GM12872 (cell line): ENCODE data around the gene MIPEP.

Source experiments
- TF ChIP-seq, protein P1 (sequence below): IDR thresholded peaks from 3 replicates; pipeline ENCODE4 v1.5.1; 2011; ENCODE audit warnings: low read depth, mild to moderate bottlenecking, low read length, moderate library complexity; ENCODE audit not compliant: insufficient read depth

Gene MIPEP

DNA sequence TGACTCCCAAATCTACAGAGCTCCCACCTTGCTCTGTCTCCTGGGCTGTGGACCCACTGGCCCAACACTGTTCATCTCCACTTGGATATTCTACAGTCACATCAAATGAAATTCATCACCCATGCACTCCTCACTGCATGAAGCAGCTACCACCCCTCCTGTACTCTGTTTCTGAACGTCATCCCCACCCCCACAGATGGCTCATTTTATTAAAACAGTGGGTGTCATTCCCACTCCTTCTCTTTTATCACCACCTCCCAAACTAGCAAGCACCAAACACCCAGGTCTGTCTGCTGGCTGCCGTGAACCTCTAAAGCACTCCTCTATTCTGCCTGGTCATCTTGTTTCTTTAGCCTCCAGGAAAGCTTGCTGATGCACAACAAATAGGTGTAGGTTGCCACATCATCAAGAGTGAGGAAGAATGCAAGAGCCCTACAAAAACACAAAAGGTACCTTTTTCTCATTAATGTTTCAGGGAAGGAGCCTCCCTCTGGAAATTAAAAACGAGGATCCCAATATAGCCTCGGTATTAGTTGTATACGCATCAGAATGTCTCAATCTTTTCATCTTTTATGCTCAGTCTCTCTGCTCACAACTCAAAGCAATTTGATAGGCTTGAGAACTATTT, 91.8 kb downstream of the MIPEP start:
- TF ChIP-seq, protein P1, sequence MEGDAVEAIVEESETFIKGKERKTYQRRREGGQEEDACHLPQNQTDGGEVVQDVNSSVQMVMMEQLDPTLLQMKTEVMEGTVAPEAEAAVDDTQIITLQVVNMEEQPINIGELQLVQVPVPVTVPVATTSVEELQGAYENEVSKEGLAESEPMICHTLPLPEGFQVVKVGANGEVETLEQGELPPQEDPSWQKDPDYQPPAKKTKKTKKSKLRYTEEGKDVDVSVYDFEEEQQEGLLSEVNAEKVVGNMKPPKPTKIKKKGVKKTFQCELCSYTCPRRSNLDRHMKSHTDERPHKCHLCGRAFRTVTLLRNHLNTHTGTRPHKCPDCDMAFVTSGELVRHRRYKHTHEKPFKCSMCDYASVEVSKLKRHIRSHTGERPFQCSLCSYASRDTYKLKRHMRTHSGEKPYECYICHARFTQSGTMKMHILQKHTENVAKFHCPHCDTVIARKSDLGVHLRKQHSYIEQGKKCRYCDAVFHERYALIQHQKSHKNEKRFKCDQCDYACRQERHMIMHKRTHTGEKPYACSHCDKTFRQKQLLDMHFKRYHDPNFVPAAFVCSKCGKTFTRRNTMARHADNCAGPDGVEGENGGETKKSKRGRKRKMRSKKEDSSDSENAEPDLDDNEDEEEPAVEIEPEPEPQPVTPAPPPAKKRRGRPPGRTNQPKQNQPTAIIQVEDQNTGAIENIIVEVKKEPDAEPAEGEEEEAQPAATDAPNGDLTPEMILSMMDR: no peak

DNA sequence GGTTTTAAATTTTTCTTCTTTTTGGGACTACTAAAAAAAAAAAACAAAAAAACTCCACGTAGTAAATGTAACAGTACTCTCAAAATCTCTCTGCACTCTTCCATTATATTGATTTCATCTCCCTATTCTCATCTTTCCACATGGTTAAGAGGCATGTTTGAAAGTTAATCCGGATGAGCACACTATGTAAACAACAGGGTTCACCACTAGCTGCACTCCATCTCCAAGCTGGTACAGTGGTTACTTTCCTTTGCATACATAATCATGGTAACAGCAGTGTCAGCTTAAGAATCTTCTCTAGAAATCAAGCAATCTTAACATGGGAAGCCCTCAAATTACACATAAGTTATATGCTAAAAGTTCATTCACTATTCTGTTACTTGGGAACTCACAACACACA, 92.6 kb downstream of the MIPEP start:
- TF ChIP-seq, protein P1: no peak

DNA sequence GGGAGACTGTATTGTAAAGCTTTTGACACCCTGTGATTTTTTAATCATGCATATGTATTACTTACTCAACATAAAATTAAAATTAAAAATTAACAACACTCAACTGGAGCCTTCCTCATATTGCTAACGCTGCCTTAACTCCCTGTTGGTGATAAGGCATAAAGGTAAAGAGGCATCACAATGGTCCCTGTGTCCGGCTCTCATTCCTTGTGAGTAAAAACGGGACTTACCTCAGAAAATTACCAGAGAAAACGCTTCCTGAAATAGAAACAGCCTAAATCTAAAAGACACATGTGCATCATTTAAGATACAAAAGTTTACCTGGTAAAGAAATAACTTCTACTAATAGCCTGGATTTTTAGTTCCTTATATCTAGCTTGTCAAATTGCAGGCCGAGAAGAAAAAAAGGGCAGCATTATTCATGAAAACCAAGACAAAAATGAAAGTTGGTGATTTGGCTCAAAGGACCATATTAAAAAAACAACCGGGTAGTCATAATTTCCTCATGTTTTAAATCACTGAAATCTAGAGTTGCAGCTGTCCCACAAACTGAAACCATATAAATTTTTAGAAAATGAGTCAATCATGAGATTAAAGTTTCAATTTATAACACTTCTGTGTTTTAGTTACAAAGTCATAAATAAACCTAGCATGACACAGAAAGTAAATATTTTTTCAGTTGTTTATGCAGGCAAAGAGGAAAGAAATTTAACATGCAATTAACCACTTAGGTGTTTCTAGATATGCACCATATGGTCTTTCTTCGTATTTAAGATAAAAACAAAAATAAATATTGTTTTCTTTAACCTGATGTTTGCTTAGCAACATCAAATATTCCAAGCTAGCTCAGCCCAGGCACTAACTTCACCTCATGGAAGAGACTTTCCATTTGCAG, 94.7 kb downstream of the MIPEP start:
- TF ChIP-seq, protein P1: no peak

DNA sequence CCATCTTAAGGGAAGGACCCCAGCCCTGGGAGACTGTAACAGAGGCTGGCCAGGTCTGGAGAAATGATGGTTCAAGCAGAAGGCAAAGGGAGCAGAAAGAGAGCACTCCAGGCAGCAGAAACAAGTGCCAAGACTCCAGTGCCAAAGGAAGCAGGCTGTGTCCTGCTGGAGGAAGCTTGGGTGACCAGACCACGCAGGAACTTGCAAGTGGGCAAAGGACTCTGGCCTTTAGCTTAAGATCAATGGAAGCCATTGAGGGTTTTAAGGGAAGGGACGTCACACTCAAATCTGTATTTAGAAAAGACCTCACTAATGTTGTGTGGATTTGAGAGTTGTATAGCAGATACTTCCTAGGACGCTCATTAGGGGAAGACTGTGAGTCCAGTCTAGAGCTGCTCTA, 95.5 kb downstream of the MIPEP start:
- TF ChIP-seq, protein P1: no peak

DNA sequence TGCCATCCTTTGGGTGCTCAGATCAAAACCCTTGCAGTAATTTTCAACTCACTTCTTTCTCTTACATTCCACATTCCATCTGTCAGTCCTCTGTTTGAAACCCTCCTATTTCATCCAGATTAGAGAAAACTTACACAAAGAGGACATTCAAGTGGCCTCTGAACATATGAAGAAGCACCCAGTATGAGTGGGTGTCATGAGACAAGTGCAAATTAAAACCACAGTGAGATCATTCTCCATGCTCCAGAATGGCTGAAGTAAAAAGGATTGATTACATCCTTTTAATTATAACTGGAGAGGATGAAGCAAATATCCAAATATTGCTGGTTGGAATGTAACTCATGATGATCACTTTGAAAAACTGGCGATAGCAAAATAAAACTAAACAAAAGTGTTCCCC, 96.5 kb downstream of the MIPEP start:
- TF ChIP-seq, protein P1: no peak

DNA sequence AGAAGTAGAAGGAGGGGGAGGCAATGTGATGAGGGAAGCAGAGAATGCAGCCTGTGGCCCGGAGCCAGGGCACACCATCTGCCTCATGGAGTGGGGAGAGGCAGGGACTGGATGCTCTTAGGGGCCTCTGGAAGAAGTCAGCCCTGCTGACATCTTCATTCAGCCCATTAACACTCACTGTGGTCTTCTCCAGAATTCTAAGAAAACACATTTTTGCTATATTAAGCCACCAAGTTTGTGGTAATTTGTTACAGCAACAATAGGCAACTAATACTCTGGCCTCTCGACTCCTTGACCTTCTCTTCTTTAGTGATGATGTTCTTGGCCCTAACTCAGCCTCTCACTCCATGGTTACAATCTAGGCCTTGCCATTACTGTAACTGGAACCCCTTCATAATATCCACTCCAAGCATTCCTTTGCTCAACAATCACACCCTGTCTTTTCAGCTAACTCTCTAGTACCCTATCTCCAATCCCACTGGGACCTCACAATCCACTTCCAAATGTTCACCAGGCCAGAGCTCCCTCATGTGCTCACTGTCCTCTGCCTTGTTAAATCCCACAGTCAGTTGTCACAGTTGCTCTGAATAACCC, 98.5 kb downstream of the MIPEP start:
- TF ChIP-seq, protein P1: no peak

DNA sequence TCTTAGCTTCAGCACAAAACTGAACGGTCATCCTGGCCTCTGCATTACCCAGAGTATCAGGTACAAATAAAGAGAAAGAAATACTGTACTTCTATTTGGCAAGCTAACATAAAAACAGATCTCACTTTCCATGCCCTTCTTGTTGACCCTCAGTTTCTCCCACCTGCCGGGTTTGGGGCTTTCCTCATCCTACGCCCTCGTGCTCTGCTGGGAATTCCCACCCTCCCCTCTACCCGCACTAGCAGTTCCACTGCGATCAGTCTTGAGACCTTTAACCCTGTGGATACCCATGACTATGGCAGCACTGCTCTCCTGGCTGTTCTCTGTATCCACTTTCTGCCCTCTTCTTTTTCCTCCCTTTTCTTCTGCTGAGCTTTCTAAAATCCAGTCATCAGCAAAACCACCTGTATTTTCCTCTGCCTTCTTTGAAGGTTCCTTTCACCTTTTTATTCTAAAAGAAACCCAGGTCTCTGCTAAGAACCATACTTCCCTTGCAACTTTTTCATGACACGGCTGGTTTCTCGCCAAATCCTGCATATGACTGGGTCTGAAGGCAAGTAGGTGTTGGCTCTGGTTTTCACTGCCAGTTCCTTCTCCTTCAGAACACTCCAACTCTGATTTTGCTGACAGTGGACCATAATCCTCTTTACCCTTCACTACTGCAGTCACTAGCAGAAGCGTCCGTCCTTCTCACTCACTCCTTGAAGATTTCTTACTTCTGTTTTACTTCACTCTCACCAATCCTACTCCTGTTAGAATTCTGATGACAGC, 99.4 kb downstream of the MIPEP start:
- TF ChIP-seq, protein P1: no peak
